Stimulated activated CD4-positive, alpha-beta T cell treated with anti-CD3 and anti-CD28 coated beads, Interleukin-2, amount 100 ng/mL, for 48 hours (primary cell): ENCODE measurements around the gene ALDH3B1.
A peak's percentile ranks its signal among the peaks of the same experiment; 100 is the strongest.

Source experiments
- DNase-seq, 2 donors: peaks; one replicate each; pipeline ENCODE4 v3.0.0-alpha.2; 2020

The ALDH3B1 gene

DNA sequence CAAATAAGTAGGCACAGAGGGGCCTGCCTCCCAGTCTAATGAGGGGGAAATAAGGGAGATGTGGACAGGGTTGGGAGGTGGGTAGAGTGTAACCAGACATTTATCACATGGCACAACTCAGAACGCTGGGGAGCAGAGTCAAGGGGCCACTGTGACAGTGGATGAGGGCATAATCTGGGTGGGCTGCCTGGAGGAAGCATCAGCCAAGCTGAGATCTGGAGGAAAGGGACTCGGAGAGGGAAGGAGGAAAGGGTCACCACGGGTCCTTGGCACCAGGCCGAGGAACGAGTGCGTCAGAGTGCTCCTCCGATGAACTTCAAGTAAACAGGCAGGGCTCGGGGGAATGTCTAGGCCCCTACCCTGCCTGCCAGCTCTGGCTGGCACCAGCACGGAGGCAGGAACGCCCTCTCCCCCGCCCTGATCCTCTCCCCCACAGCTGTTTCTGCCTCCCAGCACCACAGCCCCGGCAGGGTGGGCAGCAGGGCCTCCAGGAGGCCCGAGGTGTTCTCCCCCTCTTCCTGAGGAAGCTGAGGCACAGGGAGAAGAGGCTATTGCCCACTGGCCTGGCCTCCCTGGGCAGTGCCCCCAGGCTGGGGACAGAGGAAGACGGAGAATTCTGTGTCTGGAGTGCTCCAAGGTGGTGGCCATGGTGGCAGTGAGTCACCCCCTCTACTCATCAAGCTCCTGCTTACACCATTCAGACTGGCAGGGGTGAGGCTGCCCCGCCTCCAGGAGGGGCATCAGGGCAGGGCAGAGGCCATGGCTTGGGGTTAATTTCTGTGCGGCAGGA is 4.2 kb downstream of the ALDH3B1 start:
- DNase-seq, result no peak

- no peak for DNase-seq
Observed at GRCh38 chr11:68014947-68015447, 4.9 kb downstream of the ALDH3B1 start.

DNA sequence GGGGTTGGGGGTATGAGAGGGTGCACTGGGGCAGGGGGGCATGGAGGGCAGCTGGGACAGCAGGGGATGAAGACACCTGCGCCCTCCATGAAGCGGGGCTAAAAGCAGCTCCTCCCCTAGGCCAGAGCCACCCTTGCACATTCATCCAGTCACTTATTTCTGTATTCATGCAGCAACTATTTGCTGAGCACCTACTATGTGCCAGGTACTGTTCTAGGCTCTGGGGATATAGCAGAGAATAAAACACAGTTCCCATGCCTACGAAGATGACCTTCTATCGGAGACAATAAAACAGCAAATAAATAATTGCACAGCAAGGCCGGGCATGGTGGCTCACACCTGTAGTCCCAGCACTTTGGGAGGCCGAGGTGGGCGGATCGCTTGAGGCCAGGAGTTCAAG is 5.3 kb downstream of the ALDH3B1 start:
- no peak for DNase-seq

DNA sequence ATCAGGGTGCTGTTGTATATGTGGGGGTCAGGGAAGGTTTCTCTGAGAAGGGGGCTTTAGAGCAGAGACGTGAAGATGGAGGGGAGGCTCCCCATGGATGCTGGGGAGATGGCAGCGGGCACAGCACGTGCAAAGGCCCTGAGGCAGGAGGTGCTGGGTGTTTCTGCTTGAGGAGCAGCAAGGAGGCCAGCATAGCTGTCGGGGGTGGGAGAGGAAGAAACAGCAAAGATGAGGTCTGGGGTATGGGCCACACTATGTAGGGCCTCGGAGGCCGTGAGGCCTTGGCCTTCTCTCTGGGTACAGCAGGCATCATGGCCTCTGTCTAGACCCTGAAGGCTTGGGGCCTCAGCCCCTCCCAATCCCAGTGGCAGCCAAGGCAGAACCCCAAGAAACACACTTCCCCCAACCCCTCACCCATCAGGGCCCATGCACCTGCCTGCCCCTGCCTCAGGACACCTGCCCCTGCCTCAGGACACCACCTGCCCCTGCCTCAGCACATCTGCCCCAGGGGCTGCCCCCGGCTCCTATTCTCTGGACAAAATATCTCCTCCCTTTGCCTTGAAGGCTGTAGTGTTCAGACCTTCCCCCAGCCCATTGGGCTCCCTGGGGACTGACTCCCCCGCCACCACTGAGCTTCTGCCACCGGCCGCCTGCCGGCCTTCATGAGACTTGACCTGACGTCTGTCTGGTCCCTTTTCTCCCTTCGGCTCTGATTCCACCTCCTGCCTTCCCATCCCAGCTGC is 6.2 kb downstream of the ALDH3B1 start:
- no peak for DNase-seq

GRCh38 chr11:68016904-68017817 is 7.0 kb downstream of the ALDH3B1 start:
- no peak for DNase-seq

GRCh38 chr11:68017980-68018729 is 8.0 kb downstream of the ALDH3B1 start:
- no peak for DNase-seq

DNA sequence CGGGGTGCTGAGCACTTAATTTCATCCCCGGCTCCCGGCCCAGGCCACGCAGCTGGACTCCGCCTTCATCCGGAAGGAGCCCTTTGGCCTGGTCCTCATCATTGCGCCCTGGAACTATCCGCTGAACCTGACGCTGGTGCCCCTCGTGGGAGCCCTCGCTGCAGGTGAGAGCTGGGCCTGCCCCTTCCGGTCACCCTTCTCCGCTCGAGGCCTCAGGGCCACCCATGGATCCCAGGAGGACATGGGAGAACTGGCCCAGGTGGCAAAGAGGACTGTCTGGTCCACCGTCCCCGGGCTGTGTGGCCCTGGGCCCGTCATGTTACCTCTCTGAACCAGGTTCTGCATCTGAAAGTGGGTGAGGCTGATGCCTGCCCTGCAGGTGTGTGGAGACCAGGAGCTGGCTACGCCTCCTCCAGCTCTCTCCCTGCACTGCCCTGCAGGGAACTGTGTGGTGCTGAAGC is 8.6 kb downstream of the ALDH3B1 start:
- DNase-seq, result no peak

GRCh38 chr11:68019486-68019885 is 9.4 kb downstream of the ALDH3B1 start:
- DNase-seq, result no peak

DNA sequence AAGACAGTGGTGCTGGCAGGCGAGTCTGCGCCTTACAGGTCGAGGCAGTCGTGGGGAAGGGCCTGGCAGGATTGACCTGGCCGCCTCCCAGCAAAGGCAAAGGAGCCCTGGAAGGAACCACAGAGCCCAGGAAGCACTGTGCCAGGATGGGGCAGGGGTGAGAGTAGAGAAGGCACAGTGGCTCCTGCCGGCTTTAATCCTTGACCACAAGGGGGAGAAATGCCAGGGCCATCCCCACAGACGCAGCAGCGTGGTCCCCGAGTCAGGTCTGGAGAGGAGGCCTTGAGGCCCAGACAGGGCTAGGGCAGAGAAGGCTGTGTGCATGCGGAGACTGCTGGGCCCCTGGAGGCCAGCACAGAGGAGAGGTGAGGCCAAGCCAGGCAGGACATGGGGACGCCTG is 10.4 kb downstream of the ALDH3B1 start:
- DNase-seq, result no peak

DNA sequence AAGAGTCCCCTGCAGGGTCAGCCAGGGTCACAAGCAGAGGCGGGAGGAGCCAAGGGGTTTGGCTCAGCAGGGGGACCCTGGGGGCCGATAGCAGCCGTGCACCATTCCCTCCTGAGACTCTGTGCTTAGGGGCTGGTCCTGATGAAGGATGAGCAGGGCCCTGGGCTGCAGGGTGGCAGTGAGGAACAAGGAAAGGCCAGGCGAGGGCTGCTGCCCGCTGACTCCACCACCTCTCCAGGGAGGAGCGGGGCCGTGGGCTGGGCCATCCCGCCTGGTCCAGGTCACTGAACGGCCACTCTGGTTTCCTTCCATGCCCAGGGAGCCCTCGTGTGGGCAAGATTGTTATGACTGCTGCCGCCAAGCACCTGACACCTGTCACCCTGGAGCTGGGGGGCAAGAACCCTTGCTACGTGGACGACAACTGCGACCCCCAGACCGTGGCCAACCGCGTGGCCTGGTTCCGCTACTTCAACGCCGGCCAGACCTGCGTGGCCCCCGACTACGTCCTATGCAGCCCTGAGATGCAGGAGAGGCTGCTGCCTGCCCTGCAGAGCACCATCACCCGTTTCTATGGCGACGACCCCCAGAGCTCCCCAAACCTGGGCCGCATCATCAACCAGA is 11.2 kb downstream of the ALDH3B1 start:
- no peak for DNase-seq

DNA sequence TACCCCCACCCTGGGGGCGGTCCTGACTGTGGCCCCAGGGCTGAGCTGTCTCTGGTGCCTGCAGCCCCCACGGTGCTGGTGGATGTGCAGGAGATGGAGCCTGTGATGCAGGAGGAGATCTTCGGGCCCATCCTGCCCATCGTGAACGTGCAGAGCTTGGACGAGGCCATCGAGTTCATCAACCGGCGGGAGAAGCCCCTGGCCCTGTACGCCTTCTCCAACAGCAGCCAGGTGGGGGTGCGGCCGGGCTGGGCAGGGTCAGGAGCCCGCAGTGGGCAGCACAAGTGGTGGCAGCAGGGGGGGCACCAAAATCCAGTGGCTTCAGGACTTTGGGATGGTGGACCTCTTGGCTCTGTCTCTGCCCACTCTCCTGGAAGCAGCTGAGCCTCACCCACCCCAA is 12.4 kb downstream of the ALDH3B1 start:
- DNase-seq, result no peak

GRCh38 chr11:68024508-68024907 is 14.4 kb downstream of the ALDH3B1 start:
- no peak for DNase-seq

GRCh38 chr11:68025047-68025446 is 14.9 kb downstream of the ALDH3B1 start:
- no peak for DNase-seq

DNA sequence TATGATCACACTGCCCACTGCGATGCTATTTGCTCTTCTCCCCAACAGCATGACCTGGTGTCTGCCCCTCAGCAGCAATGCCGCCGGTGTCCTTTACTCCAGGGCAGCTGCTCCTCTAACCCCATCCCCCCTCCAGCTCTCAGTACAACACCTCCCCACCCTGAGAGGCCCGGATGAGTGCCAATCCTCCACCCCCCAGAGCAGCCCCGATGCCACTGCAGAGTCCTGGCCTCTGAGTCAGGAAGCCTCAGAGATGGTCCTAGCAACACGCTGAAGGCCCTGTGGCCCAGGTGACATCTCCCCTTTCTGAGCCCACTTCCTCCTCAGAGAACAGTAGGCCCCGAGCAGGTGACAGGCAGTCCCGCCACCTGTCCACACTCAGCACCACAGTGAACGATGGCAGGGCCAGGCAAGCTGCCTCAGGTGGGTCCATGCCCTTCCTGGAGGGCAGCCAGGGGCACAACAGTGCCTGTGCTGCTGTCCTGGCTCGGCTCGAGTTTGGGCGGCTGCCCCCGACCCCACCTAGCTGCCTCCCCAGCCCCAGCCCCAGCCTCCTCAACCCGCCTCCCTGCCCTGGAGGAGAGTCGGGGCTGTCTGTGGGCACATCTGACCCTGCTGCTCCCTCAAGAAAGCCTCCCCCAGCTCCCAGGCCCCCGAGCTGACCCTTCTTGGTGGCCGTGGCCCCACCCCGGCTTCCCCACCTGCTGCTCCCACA is 16.4 kb downstream of the ALDH3B1 start:
- no peak for DNase-seq

- DNase-seq, result no peak
Observed at GRCh38 chr11:68027667-68028066, 17.5 kb downstream of the ALDH3B1 start.

- DNase-seq, result no peak
Observed at GRCh38 chr11:68028802-68029545, 18.8 kb downstream of the ALDH3B1 start.

GRCh38 chr11:68030318-68031143 is 20.4 kb downstream of the ALDH3B1 start, which contains the start of gene NDUFS8:
Gene NDUFS8, plus strand, starts transcription at chr11:68030681. Its CDS starts 1,471 bp downstream, at chr11:68032152.
- peak; percentile 89 to 94 for DNase-seq

GRCh38 chr11:68031144-68031464 is 21.0 kb downstream of the ALDH3B1 start:
- DNase-seq, result no peak

DNA sequence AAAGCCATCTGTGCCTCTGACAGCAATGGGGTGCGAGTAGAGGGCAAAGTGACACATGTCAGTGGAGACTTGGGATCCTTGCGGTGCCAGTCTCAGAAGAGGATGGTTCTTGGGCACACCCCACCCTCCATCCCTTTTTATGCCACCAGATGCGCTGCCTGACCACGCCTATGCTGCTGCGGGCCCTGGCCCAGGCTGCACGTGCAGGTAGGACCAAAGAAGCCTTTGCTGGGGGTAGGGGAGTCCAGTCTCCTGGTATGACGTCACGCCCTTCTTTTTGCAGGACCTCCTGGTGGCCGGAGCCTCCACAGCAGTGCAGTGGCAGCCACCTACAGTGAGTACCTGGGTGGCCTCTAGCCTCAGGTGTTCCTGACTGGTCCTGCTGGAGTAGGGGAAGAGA is 21.9 kb downstream of the ALDH3B1 start:
- DNase-seq, result no peak
